Measurements from ENCODE around the gene GIGYF1.
"Not testable (repeated sequence)": the region's sequence is repeated elsewhere in the genome, so short reads cannot be mapped to it uniquely, and the experiment has no call there.

GIGYF1 gene

GRCh38 chr7:100720671-100721504 is 26.8 kb upstream of the GIGYF1 start:
- H3K4me3 ChIP-seq (ENCODE audit: low read depth, low read length): peak overlapping the region; percentile 23
- ChIA-PET POLR2A (interaction anchor here (0.7 to 0.8 kb wide), 2 partner anchors 9 to 15 kb away, joined by 3 read pairs; partner anchors contain the start of gene POP7), CTCF (interaction anchor here (0.8 to 6.9 kb wide), 13 partner anchors 9 to 338 kb away, joined by 3 to 116 read pairs (median 5); partner anchors contain the start of genes POP7 and SLC12A9)
- DNase-seq (ENCODE audit: low read depth, low spot score): no peak
- TF ChIP-seq CTCF (IDR thresholded peaks at IDR 0.05; ENCODE audit: insufficient read depth, low read length, missing control alignments): no peak

GRCh38 chr7:100720279-100720670 is 26.2 kb upstream of the GIGYF1 start, which contains the start of gene EPO:
EPO (plus strand) TSS chr7:100720468; CDS start chr7:100720981, 513 bp downstream.
- no peak for TF ChIP-seq CTCF (IDR thresholded peaks at IDR 0.05; ENCODE audit: insufficient read depth, low read length, missing control alignments)
- DNase-seq (ENCODE audit: low read depth, low spot score): no peak
- peak within 1 kb of the TSS; percentile 23 for H3K4me3 ChIP-seq (ENCODE audit: low read depth, low read length)
- ChIA-PET CTCF (interaction anchor here (0.8 to 6.9 kb wide), 16 partner anchors 9 to 338 kb away, joined by 3 to 116 read pairs (median 4); partner anchors contain the start of genes POP7 and SLC12A9), POLR2A (interaction anchor here (0.7 kb wide), 1 partner anchor 9 kb away, joined by 3 read pairs; no protein-coding TSS in a partner anchor)

GRCh38 chr7:100719523-100720278 is 25.7 kb upstream of the GIGYF1 start:
- H3K4me3 ChIP-seq (ENCODE audit: low read depth, low read length): no peak overlapping the region
- ChIA-PET CTCF (interaction anchor here (0.8 to 6.9 kb wide), 17 partner anchors 8 to 339 kb away, joined by 3 to 116 read pairs (median 4); partner anchors contain the start of genes POP7 and SLC12A9), POLR2A (interaction anchor here (0.7 kb wide), 1 partner anchor 8 kb away, joined by 3 read pairs; no protein-coding TSS in a partner anchor)
- peak; percentile 47 for TF ChIP-seq CTCF (IDR thresholded peaks at IDR 0.05; ENCODE audit: insufficient read depth, low read length, missing control alignments)
- DNase-seq (ENCODE audit: low read depth, low spot score): no peak

GRCh38 chr7:100717073-100717472 is 23.0 kb upstream of the GIGYF1 start:
- DNase-seq (ENCODE audit: low read depth, low spot score); POLR2A ChIA-PET; H3K4me3 ChIP-seq (ENCODE audit: low read depth, low read length): not testable (repeated sequence)
- CTCF ChIA-PET: interaction anchor here (1.0 to 4.8 kb wide), 3 partner anchors 8 to 134 kb away, joined by 5 to 35 read pairs (median 15); partner anchors contain the start of genes POP7 and SLC12A9

GRCh38 chr7:100714725-100715124 is 20.7 kb upstream of the GIGYF1 start:
- TF ChIP-seq CTCF (IDR thresholded peaks at IDR 0.05; ENCODE audit: insufficient read depth, low read length, missing control alignments): no peak
- DNase-seq (ENCODE audit: low read depth, low spot score): no peak
- ChIA-PET POLR2A (no interaction called here), CTCF (interaction anchor here (3.0 to 4.8 kb wide), 3 partner anchors 9 to 137 kb away, joined by 12 to 35 read pairs (median 15); partner anchors contain the start of genes POP7 and SLC12A9)
- no peak overlapping the region for H3K4me3 ChIP-seq (ENCODE audit: low read depth, low read length)

GRCh38 chr7:100711369-100711768 is 17.3 kb upstream of the GIGYF1 start:
- CTCF ChIA-PET: interaction anchor here (1.7 to 14.6 kb wide), 3 partner anchors 9 to 139 kb away, joined by 3 to 330 read pairs (median 9); partner anchors contain the start of genes EPO and SLC12A9

More at GRCh38 chr7:100711369-100711768, 17.3 kb upstream of the GIGYF1 start:
- POLR2A ChIA-PET: interaction anchor here (0.6 kb wide), 1 partner anchor 9 kb away, joined by 3 read pairs; the partner anchor contains the start of gene EPO
- H3K4me3 ChIP-seq (ENCODE audit: low read depth, low read length): no peak overlapping the region
- DNase-seq (ENCODE audit: low read depth, low spot score): no peak
- no peak for TF ChIP-seq CTCF (IDR thresholded peaks at IDR 0.05; ENCODE audit: insufficient read depth, low read length, missing control alignments)
